ENCODE results near the gene NKX1-1. TPM values are rescaled to one million over a fixed set of nuclear protein-coding genes. Genes with fewer than 3 reads are reported as not detected.

NKX1-1 gene
- total RNA-seq, 1 experiment from 2014 or later: not detected

DNA sequence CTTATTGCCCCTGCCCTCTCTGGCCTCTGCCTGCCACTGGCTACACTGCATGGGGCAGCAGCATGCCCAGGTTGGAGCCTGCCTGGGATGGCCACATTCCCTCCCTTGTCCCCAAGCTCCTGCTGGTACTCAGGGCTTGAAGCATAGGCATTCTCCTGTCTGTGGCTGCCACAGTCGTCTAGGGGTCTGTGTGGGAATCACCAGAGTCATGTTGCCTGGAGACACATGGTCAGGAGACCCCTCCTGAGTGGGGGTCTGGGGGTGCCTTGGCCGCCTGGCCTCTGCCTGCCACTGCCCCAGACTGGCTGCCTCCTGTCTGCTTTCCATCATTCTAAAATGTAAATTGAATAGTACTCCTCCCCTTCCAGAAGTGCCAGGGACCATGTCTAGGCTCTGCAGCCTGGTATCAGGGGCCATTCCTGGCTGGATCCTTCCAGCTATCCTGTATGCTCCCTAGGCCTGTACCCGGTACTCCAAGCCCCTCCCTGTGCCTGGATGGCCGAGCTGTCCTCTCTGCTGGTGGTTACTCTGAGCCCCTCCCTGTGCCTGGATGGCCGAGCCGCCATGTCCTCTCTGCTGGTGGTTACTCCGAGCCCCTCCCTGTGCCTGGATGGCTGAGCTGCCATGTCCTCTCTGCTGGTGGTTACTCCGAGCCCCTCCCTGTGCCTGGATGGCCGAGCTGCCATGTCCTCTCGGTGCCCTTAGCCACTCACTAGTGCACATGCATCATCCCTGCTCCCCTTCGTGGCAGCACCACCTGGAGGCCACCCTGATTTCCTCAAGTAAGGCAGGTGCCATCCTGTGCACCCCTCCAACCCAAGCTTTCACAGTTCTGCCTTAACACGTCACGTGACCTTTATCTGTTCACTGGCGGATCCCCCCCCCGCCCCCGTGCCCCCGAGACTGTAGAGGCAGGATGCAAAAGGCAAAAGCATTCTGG is 5.5 kb upstream of the NKX1-1 start:
- Mint-ChIP-seq H3K27ac (no peak overlapping the region), H3K27me3 (ENCODE audit: low read depth) (peaks cover 66% of the 10 kb centered on the region), H3K36me3 (no peaks in the 10 kb centered on the region), H3K4me1 (peaks cover 10% of the 10 kb centered on the region), H3K4me3 (no peak overlapping the region), H3K9me3 (no peaks in the 10 kb centered on the region)
- CTCF ChIA-PET: interaction anchor here (1.1 kb wide), 2 partner anchors 39 to 47 kb away, joined by 3 to 4 read pairs; no protein-coding TSS in a partner anchor
- no peak for DNase-seq (ENCODE audit: low spot score)
- POLR2A ChIA-PET: no interaction called here
- TF ChIP-seq, protein P1, sequence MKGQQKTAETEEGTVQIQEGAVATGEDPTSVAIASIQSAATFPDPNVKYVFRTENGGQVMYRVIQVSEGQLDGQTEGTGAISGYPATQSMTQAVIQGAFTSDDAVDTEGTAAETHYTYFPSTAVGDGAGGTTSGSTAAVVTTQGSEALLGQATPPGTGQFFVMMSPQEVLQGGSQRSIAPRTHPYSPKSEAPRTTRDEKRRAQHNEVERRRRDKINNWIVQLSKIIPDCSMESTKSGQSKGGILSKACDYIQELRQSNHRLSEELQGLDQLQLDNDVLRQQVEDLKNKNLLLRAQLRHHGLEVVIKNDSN (CRISPR knock-in tag; IDR thresholded peaks at IDR 0.05): no peak
- TF ChIP-seq RELA (CRISPR knock-in tag; IDR thresholded peaks at IDR 0.05; ENCODE audit: borderline replicate concordance) (no peak), ELF4 (CRISPR knock-in tag; IDR thresholded peaks at IDR 0.05; ENCODE audit: low read depth) (no peak), NR3C1 (CRISPR knock-in tag; conservative IDR thresholded peaks at IDR 0.05; ENCODE audit: low read depth) (no peak), TEAD1 (CRISPR knock-in tag; IDR thresholded peaks at IDR 0.05) (no peak), CBFB (CRISPR knock-in tag; IDR thresholded peaks at IDR 0.05; ENCODE audit: low read depth) (no peak), KAT7 (CRISPR knock-in tag; IDR thresholded peaks at IDR 0.05; ENCODE audit: borderline replicate concordance) (no peak), IRF2 (CRISPR knock-in tag; IDR thresholded peaks at IDR 0.05; ENCODE audit: borderline replicate concordance, low read depth) (no peak)
- TF ChIP-seq, protein P2, sequence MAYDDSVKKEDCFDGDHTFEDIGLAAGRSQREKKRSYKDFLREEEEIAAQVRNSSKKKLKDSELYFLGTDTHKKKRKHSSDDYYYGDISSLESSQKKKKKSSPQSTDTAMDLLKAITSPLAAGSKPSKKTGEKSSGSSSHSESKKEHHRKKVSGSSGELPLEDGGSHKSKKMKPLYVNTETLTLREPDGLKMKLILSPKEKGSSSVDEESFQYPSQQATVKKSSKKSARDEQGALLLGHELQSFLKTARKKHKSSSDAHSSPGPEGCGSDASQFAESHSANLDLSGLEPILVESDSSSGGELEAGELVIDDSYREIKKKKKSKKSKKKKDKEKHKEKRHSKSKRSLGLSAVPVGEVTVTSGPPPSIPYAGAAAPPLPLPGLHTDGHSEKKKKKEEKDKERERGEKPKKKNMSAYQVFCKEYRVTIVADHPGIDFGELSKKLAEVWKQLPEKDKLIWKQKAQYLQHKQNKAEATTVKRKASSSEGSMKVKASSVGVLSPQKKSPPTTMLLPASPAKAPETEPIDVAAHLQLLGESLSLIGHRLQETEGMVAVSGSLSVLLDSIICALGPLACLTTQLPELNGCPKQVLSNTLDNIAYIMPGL (CRISPR knock-in tag; IDR thresholded peaks at IDR 0.05): no peak
- TF ChIP-seq, protein P3, sequence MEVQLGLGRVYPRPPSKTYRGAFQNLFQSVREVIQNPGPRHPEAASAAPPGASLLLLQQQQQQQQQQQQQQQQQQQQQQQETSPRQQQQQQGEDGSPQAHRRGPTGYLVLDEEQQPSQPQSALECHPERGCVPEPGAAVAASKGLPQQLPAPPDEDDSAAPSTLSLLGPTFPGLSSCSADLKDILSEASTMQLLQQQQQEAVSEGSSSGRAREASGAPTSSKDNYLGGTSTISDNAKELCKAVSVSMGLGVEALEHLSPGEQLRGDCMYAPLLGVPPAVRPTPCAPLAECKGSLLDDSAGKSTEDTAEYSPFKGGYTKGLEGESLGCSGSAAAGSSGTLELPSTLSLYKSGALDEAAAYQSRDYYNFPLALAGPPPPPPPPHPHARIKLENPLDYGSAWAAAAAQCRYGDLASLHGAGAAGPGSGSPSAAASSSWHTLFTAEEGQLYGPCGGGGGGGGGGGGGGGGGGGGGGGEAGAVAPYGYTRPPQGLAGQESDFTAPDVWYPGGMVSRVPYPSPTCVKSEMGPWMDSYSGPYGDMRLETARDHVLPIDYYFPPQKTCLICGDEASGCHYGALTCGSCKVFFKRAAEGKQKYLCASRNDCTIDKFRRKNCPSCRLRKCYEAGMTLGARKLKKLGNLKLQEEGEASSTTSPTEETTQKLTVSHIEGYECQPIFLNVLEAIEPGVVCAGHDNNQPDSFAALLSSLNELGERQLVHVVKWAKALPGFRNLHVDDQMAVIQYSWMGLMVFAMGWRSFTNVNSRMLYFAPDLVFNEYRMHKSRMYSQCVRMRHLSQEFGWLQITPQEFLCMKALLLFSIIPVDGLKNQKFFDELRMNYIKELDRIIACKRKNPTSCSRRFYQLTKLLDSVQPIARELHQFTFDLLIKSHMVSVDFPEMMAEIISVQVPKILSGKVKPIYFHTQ (CRISPR knock-in tag; IDR thresholded peaks at IDR 0.05): no peak
- TF ChIP-seq, protein P4, sequence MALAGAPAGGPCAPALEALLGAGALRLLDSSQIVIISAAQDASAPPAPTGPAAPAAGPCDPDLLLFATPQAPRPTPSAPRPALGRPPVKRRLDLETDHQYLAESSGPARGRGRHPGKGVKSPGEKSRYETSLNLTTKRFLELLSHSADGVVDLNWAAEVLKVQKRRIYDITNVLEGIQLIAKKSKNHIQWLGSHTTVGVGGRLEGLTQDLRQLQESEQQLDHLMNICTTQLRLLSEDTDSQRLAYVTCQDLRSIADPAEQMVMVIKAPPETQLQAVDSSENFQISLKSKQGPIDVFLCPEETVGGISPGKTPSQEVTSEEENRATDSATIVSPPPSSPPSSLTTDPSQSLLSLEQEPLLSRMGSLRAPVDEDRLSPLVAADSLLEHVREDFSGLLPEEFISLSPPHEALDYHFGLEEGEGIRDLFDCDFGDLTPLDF (CRISPR knock-in tag; IDR thresholded peaks at IDR 0.05): no peak
- TF ChIP-seq, protein P5, sequence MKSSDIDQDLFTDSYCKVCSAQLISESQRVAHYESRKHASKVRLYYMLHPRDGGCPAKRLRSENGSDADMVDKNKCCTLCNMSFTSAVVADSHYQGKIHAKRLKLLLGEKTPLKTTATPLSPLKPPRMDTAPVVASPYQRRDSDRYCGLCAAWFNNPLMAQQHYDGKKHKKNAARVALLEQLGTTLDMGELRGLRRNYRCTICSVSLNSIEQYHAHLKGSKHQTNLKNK (CRISPR knock-in tag; IDR thresholded peaks at IDR 0.05): no peak
- TF ChIP-seq, protein P6, sequence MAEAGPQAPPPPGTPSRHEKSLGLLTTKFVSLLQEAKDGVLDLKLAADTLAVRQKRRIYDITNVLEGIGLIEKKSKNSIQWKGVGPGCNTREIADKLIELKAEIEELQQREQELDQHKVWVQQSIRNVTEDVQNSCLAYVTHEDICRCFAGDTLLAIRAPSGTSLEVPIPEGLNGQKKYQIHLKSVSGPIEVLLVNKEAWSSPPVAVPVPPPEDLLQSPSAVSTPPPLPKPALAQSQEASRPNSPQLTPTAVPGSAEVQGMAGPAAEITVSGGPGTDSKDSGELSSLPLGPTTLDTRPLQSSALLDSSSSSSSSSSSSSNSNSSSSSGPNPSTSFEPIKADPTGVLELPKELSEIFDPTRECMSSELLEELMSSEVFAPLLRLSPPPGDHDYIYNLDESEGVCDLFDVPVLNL (CRISPR knock-in tag; IDR thresholded peaks at IDR 0.05; ENCODE audit: borderline replicate concordance, low read depth): no peak
- peak; percentile 7; the same call in 1 of the 2 replicates for ATAC-seq
